Sigmoid colon (tissue), 7 donors: ENCODE data around the gene CARD10. TPM values are rescaled to one million over a fixed set of nuclear protein-coding genes. Genes with fewer than 3 reads are reported as not detected.

Experiments
- DNase-seq: peaks from one replicate; pipeline ENCODE4 v3.0.0-alpha.2; 2019
- H3K27ac ChIP-seq, 4 donors: fragments of 200-600 bp; sonication (generic); one replicate each; pipeline ENCODE4 v1.5.1; 2016 to 2019; ENCODE audit warnings: mild to moderate bottlenecking in 1 of 4
- H3K27me3 ChIP-seq, 3 donors: fragments of 200-600 bp; sonication (generic); one replicate each; pipeline ENCODE4 v1.5.1; 2019; ENCODE audit warnings: mild to moderate bottlenecking in 1 of 3
- H3K36me3 ChIP-seq, 4 donors: fragments of 200-600 bp; sonication (generic); one replicate each; pipeline ENCODE4 v1.5.1; 2016 to 2019
- H3K4me1 ChIP-seq, 4 donors: fragments of 200-600 bp; sonication (generic); one replicate each; pipeline ENCODE4 v1.5.1; 2017 to 2019
- H3K4me3 ChIP-seq, 4 donors: fragments of 200-600 bp; sonication (generic); one replicate each; pipeline ENCODE4 v1.5.1; 2017 to 2019; ENCODE audit warnings: mild to moderate bottlenecking in 2 of 4, moderate library complexity in 1 of 4
- H3K9me3 ChIP-seq, 4 donors: fragments of 200-600 bp in 3 of 4; sonication (generic) in 3 of 4; one replicate each; pipeline versions ENCODE4 v1.5.1 to v1.6.1; 2013 to 2019
- EP300 ChIP-seq, 4 donors: sonication (generic); formaldehyde crosslinking; IDR thresholded peaks; one replicate each; pipeline ENCODE4 v1.6.1; 2017; ENCODE audit warnings: antibody characterized with exemption in 4 of 4
- POLR2A ChIP-seq, 2 donors: fragments of 450-650 bp; IDR thresholded peaks; one replicate each; pipeline ENCODE4 v1.6.1; 2016; ENCODE audit warnings: antibody characterized with exemption in 2 of 2, mild to moderate bottlenecking in 2 of 2, moderate library complexity in 2 of 2
- POLR2AphosphoS5 ChIP-seq, 4 donors: sonication (generic); formaldehyde crosslinking; IDR thresholded peaks; one replicate each; pipeline ENCODE4 v1.6.1; 2017; ENCODE audit warnings: antibody characterized with exemption in 4 of 4
- WGBS, 2 donors: extraction: QIAGEN DNeasy Blood & Tissue Kit; methylation state at CpG; one replicate each; pipeline ENCODE4 v1.1.7; 2013; 5-methylcytosine and 5-hydroxymethylcytosine counted together
- intact Hi-C: fragments of 100-400 bp; cut with DNase I; formaldehyde crosslinking; loops from one replicate; pipeline ENCODE4 v1.15.1; 2023
- polyA plus RNA-seq, 3 donors: library from polyadenylated mRNA; stranded (reverse); fragments of 200-250 nt; gene quantifications; one replicate each; pipeline ENCODE4 v1.2.3, GENCODE V29; 2013
- total RNA-seq, 4 donors: library from RNA; depleted of rRNA; stranded (reverse); fragments of >200 nt; gene quantifications; one replicate each; pipeline ENCODE4 v1.1.0, GENCODE V29; 2016
- TF ChIP-seq, protein P1 (sequence below), 4 experiments: fragments of 450-650 bp in 3 of 4; fragments of 200-600 bp in 1 of 4; IDR thresholded peaks; one replicate each; pipeline ENCODE4 v1.5.1; 2016 to 2019; ENCODE audit warnings: antibody characterized with exemption in 4 of 4, mild to moderate bottlenecking in 3 of 4, moderate library complexity in 2 of 4
- donor health status: healthy with polysubstance abuse.
- donor health status: Bipolar disorder and iron deficiency.
- donor health status: healthy.

Gene CARD10
- total and polyA plus RNA-seq, 7 donors = 2.8 to 41.0 (median 8.6) TPM

DNA sequence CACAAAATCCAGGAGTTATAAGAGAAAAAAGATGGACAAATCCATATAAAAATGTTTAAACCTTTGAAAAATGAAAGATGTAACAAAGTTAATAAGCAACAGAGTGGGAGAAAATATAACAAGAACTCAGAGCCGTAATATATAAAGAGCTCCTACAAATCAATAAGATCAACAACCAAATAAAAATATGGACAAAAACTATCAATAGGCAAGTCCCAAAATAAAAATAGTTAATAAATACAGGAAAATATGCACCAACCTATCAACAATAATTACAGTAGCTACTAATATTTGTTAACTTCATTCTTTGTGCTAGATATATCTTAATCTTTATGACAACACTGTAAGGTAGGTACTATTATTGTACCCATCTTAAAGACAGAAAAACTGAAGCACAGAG, 2.8 kb downstream of the CARD10 start:
- DNase-seq = no peak
- Histone ChIP-seq H3K9me3 (no peaks in the 10 kb centered on the region), H3K4me1 (peaks cover 0 to 22% (median 18%) of the 10 kb centered on the region in 4 donors), H3K27me3 (peaks cover 11 to 42% (median 28%) of the 10 kb centered on the region in 3 donors), H3K36me3 (no peaks in the 10 kb centered on the region), H3K27ac (no peak overlapping the region), H3K4me3 (no peak overlapping the region)
- intact Hi-C loops = no loop called here
- WGBS, 2 donors = 93 to 100% methylated on average over 1 of the region's 1 CpG
- no peak for TF ChIP-seq POLR2A (IDR thresholded peaks at IDR 0.05)
- no peak for TF ChIP-seq POLR2AphosphoS5 (IDR thresholded peaks at IDR 0.05)
- TF ChIP-seq EP300 (IDR thresholded peaks at IDR 0.05) = no peak
- TF ChIP-seq, protein P1, sequence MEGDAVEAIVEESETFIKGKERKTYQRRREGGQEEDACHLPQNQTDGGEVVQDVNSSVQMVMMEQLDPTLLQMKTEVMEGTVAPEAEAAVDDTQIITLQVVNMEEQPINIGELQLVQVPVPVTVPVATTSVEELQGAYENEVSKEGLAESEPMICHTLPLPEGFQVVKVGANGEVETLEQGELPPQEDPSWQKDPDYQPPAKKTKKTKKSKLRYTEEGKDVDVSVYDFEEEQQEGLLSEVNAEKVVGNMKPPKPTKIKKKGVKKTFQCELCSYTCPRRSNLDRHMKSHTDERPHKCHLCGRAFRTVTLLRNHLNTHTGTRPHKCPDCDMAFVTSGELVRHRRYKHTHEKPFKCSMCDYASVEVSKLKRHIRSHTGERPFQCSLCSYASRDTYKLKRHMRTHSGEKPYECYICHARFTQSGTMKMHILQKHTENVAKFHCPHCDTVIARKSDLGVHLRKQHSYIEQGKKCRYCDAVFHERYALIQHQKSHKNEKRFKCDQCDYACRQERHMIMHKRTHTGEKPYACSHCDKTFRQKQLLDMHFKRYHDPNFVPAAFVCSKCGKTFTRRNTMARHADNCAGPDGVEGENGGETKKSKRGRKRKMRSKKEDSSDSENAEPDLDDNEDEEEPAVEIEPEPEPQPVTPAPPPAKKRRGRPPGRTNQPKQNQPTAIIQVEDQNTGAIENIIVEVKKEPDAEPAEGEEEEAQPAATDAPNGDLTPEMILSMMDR (IDR thresholded peaks at IDR 0.05) = no peak

DNA sequence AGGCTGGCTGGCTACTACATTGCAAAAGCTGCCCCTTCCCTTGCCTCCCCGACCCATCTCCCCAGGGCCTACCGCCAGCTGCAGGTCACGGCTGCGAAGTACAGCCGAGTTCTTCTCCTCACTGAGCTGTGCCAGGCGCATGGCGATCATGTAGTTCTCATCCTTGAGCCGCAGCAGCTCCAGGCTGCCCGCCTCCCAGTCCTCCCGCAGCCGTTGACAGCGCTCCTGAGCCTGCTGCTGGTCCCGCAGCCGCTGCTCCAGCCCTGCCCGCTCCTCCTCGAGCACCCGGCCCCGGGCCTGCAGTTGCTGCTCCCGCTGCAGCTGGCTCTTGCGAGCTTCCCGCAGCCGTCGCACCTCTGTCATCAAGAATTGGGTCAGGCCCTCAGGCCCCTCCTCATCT, 3.3 kb downstream of the CARD10 start:
- Histone ChIP-seq H3K36me3 (no peaks in the 10 kb centered on the region), H3K4me3 (no peak overlapping the region), H3K4me1 (peaks cover 0 to 22% (median 18%) of the 10 kb centered on the region in 4 donors), H3K9me3 (no peaks in the 10 kb centered on the region), H3K27me3 (peaks cover 11 to 36% (median 24%) of the 10 kb centered on the region in 3 donors), H3K27ac (no peak overlapping the region)
- 94% methylated on average over 23 of the region's 23 CpGs for WGBS, 2 donors
- no peak for DNase-seq
- intact Hi-C loops = no loop called here
- TF ChIP-seq POLR2AphosphoS5 (IDR thresholded peaks at IDR 0.05) = no peak
- TF ChIP-seq POLR2A (IDR thresholded peaks at IDR 0.05) = no peak
- TF ChIP-seq, protein P1 (IDR thresholded peaks at IDR 0.05) = no peak
- TF ChIP-seq EP300 (IDR thresholded peaks at IDR 0.05) = no peak

DNA sequence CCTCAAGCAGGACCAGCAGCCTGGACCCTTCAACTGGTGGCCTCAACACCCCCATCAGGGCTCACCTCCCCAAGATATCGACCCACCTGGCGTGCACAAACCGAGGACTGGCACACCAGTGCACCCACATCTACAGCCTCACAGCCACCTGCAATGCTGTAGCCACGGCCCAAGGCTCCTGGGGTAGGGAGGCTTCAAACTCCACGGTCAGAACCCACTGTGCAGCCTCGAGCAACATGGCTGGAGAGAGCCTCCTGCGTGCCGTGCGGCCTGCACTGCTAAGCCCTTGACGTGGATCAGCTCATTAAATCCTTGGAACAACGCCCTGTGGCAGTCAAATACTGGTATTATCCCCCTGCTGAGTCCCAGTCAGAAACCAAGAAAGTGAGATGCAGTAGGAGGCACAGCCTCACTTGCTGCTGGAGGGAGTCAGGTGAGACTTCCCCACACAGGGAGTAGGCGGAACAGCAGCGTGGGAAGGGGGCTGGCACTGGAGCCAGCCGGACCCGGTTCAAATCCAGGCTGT, 4.6 kb downstream of the CARD10 start:
- no peak overlapping the region for H3K27ac ChIP-seq

DNA sequence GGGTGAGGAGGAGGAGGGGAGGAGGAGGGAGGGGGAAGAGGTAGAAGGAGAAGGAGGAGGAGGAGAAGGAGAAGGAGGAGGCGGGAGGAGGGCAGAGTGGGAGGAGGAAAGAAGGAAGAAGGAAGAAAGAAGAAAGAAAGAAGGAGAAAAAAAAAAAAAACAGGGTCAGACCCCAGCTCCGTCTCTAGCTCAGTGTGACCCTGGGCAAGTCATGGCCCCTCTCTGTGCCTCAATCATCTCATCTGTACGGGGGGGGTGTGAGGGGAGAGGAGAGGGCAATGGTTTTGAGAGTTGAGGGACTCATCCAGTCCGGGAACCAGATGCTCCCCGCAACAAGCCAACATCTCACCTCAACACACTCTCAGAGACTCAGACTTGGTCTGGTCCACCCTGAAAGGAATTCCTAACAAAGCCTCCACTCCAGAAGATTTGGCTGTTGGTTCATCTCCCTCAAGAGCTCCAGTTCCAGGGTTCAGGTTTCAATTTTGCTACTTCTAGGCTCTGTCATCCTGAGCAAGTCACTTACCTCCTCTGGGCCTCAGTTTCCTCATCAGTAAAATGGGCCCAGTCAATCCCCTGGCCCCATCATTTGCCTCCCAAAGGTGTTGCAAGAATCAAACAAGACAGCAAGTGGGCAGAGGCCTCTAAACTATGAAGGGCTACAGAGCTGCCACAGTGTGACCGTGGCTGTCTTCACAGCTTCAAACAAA, 7.7 kb downstream of the CARD10 start:
- Histone ChIP-seq H3K4me1 (peaks cover 0 to 20% (median 10%) of the 10 kb centered on the region in 4 donors), H3K4me3 (no peak overlapping the region), H3K27ac (peak overlapping the region; percentile 26 to 63 (median 40)), H3K27me3 (peaks cover 0 to 4% (median 0%) of the 10 kb centered on the region in 3 donors), H3K36me3 (no peaks in the 10 kb centered on the region), H3K9me3 (no peaks in the 10 kb centered on the region)
- no peak for TF ChIP-seq POLR2AphosphoS5 (IDR thresholded peaks at IDR 0.05)
- TF ChIP-seq POLR2A (IDR thresholded peaks at IDR 0.05) = no peak
- no peak for TF ChIP-seq EP300 (IDR thresholded peaks at IDR 0.05)
- TF ChIP-seq, protein P1 (IDR thresholded peaks at IDR 0.05) = no peak
- WGBS, 2 donors = 73 to 86% methylated on average over 6 of the region's 6 CpGs
- intact Hi-C loops = no loop called here
- DNase-seq = no peak

More for the DNA sequence above, 4.6 kb downstream of the CARD10 start:
- TF ChIP-seq POLR2AphosphoS5 (IDR thresholded peaks at IDR 0.05) (no peak), POLR2A (IDR thresholded peaks at IDR 0.05) (no peak), EP300 (IDR thresholded peaks at IDR 0.05) (no peak)
- TF ChIP-seq, protein P1 (IDR thresholded peaks at IDR 0.05) = no peak
- Histone ChIP-seq H3K4me1 (peaks cover 0 to 20% (median 19%) of the 10 kb centered on the region in 4 donors), H3K4me3 (no peak overlapping the region), H3K36me3 (no peaks in the 10 kb centered on the region), H3K27me3 (peaks cover 7 to 24% (median 12%) of the 10 kb centered on the region in 3 donors), H3K9me3 (no peaks in the 10 kb centered on the region)
- no peak for DNase-seq
- intact Hi-C loops = no loop called here
- WGBS, 2 donors = 83 to 87% methylated on average over 15 of the region's 15 CpGs
